ENCODE results near the gene TCF7L2. TPM values are rescaled to one million over a fixed set of nuclear protein-coding genes. Genes with fewer than 3 reads are reported as not detected.
A peak's percentile ranks its signal among the peaks of the same experiment; 100 is the strongest.

The TCF7L2 gene
- total and polyA plus RNA-seq, 2 donors (not counting 1 experiment from before 2014, with no cell fraction given) = 3.4 to 5.0 TPM

GRCh38 chr10:113153493-113154102 is 203.6 kb downstream of the TCF7L2 start:
- Histone ChIP-seq H3K79me2 (ENCODE audit: control insufficient read depth, insufficient read depth, low read length) (no peaks in the 10 kb centered on the region), H3K4me2 (ENCODE audit: extremely low read depth, insufficient read depth, low read length) (no peak overlapping the region), H3K9ac (ENCODE audit: insufficient read depth, low read length) (no peak overlapping the region), H4K20me1 (ENCODE audit: control insufficient read depth, extremely low read depth, insufficient read depth, low read length) (no peaks in the 10 kb centered on the region), H3K4me1 (ENCODE audit: control insufficient read depth, extremely low read depth, insufficient read depth, low read length) (no peaks in the 10 kb centered on the region), H3K4me3 (replicated peaks in 1 of 4; ENCODE audit: control extremely low read depth in 1 of 4, insufficient read depth in 1 of 4, low read depth in 3 of 4, low read length in 4 of 4) (no peak overlapping the region), H3K36me3 (ENCODE audit: control insufficient read depth, insufficient read depth, low read length) (peaks cover 19% of the 10 kb centered on the region), H2AFZ (ENCODE audit: low read length) (no peak overlapping the region), H3K9me3 (ENCODE audit: control insufficient read depth, insufficient read depth, low read depth, low read length) (no peaks in the 10 kb centered on the region), H3K27me3 (ENCODE audit: control insufficient read depth, insufficient read depth, low read length) (no peaks in the 10 kb centered on the region), H3K27ac (ENCODE audit: insufficient read depth, low read length) (no peak overlapping the region)
- DNase-seq (ENCODE audit: low read depth in 2 of 2) = no peak
- TF ChIP-seq CTCF (conservative IDR thresholded peaks at IDR 0.05 in 1 of 2, IDR thresholded peaks at IDR 0.05 in 1 of 2; ENCODE audit: low read depth in 1 of 2, low read length in 2 of 2) (no peak), EZH2 (IDR thresholded peaks at IDR 0.05; ENCODE audit: low read length, missing control alignments) (no peak)

GRCh38 chr10:113157441-113157840 is 207.4 kb downstream of the TCF7L2 start:
- no peak overlapping the region for H3K27ac ChIP-seq (ENCODE audit: insufficient read depth, low read length)
- H4K20me1 ChIP-seq (ENCODE audit: control insufficient read depth, extremely low read depth, insufficient read depth, low read length) = no peaks in the 10 kb centered on the region
- no peak for DNase-seq (ENCODE audit: low read depth in 2 of 2)
- H3K9ac ChIP-seq (ENCODE audit: insufficient read depth, low read length) = no peak overlapping the region
- H3K79me2 ChIP-seq (ENCODE audit: control insufficient read depth, insufficient read depth, low read length) = no peaks in the 10 kb centered on the region
- no peak overlapping the region for H3K4me3 ChIP-seq (replicated peaks in 1 of 4; ENCODE audit: control extremely low read depth in 1 of 4, insufficient read depth in 1 of 4, low read depth in 3 of 4, low read length in 4 of 4)
- H3K4me2 ChIP-seq (ENCODE audit: extremely low read depth, insufficient read depth, low read length) = no peak overlapping the region
- H3K4me1 ChIP-seq (ENCODE audit: control insufficient read depth, extremely low read depth, insufficient read depth, low read length) = no peaks in the 10 kb centered on the region
- no peak overlapping the region for H2AFZ ChIP-seq (ENCODE audit: low read length)
- no peaks in the 10 kb centered on the region for H3K27me3 ChIP-seq (ENCODE audit: control insufficient read depth, insufficient read depth, low read length)
- peaks cover 11% of the 10 kb centered on the region for H3K36me3 ChIP-seq (ENCODE audit: control insufficient read depth, insufficient read depth, low read length)
- H3K9me3 ChIP-seq (ENCODE audit: control insufficient read depth, insufficient read depth, low read depth, low read length) = no peaks in the 10 kb centered on the region
- TF ChIP-seq EZH2 (IDR thresholded peaks at IDR 0.05; ENCODE audit: low read length, missing control alignments) = no peak
- TF ChIP-seq CTCF (conservative IDR thresholded peaks at IDR 0.05 in 1 of 2, IDR thresholded peaks at IDR 0.05 in 1 of 2; ENCODE audit: low read depth in 1 of 2, low read length in 2 of 2) = no peak

GRCh38 chr10:113158183-113158582 is 208.1 kb downstream of the TCF7L2 start:
- Histone ChIP-seq H3K36me3 (ENCODE audit: control insufficient read depth, insufficient read depth, low read length) (peaks cover 8% of the 10 kb centered on the region), H3K4me3 (replicated peaks in 1 of 4; ENCODE audit: control extremely low read depth in 1 of 4, insufficient read depth in 1 of 4, low read depth in 3 of 4, low read length in 4 of 4) (no peak overlapping the region), H3K4me1 (ENCODE audit: control insufficient read depth, extremely low read depth, insufficient read depth, low read length) (no peaks in the 10 kb centered on the region), H3K27me3 (ENCODE audit: control insufficient read depth, insufficient read depth, low read length) (no peaks in the 10 kb centered on the region), H2AFZ (ENCODE audit: low read length) (no peak overlapping the region), H4K20me1 (ENCODE audit: control insufficient read depth, extremely low read depth, insufficient read depth, low read length) (no peaks in the 10 kb centered on the region), H3K4me2 (ENCODE audit: extremely low read depth, insufficient read depth, low read length) (no peak overlapping the region), H3K9me3 (ENCODE audit: control insufficient read depth, insufficient read depth, low read depth, low read length) (no peaks in the 10 kb centered on the region), H3K9ac (ENCODE audit: insufficient read depth, low read length) (no peak overlapping the region), H3K27ac (ENCODE audit: insufficient read depth, low read length) (no peak overlapping the region), H3K79me2 (ENCODE audit: control insufficient read depth, insufficient read depth, low read length) (no peaks in the 10 kb centered on the region)
- DNase-seq (ENCODE audit: low read depth in 2 of 2) = peak; percentile 16 to 25
- TF ChIP-seq EZH2 (IDR thresholded peaks at IDR 0.05; ENCODE audit: low read length, missing control alignments) (no peak), CTCF (conservative IDR thresholded peaks at IDR 0.05 in 1 of 2, IDR thresholded peaks at IDR 0.05 in 1 of 2; ENCODE audit: low read depth in 1 of 2, low read length in 2 of 2) (no peak)
